Measurements from ENCODE around the gene TPRX1. TPM values are rescaled to one million over a fixed set of nuclear protein-coding genes. Genes with fewer than 3 reads are reported as not detected.

TPRX1 gene
- total and polyA plus RNA-seq, 2 donors (not counting 3 experiments of a cell fraction or from before 2014, with no cell fraction given), result not detected

GRCh38 chr19:47826800-47827199 lies 22.4 kb upstream of the TPRX1 start:
- no TSS peak for BruUV-seq (replicated peaks)
- no peak overlapping the region for H3K9ac ChIP-seq (replicated peaks; ENCODE audit: extremely low read depth, insufficient read depth, low read length)
- no peaks in the 10 kb centered on the region for H3K4me1 ChIP-seq (ENCODE audit: control insufficient read depth, extremely low read depth, insufficient read depth, low read length)
- H3K27me3 ChIP-seq (ENCODE audit: control insufficient read depth in 2 of 2, insufficient read depth in 2 of 2, low read length in 2 of 2), result peaks cover 0 to 3% of the 10 kb centered on the region in 2 experiments
- POLR2A ChIA-PET, result no interaction called here
- H3K79me2 ChIP-seq (ENCODE audit: control insufficient read depth, insufficient read depth, low read length), result no peaks in the 10 kb centered on the region
- dilution Hi-C loops (cut with MboI; ENCODE audit: extremely low pct_ligation_motif_present, low sequenced_read_pairs) (no loop called here), intact Hi-C loops (cut with micrococcal nuclease) (no loop called here)
- no peak overlapping the region for H2AFZ ChIP-seq (ENCODE audit: low read depth, low read length)
- no peak overlapping the region for H3K4me3 ChIP-seq (replicated peaks in 1 of 3; ENCODE audit: insufficient read depth in 1 of 3, low read depth in 1 of 3, low read length in 3 of 3)
- no peaks in the 10 kb centered on the region for H3K36me3 ChIP-seq (ENCODE audit: control insufficient read depth in 2 of 2, extremely low read depth in 1 of 2, insufficient read depth in 2 of 2, low read length in 2 of 2)
- CTCF ChIA-PET, result interaction anchor here (2.4 kb wide), 1 partner anchor 43 kb away, joined by 12 read pairs; no protein-coding TSS in a partner anchor
- no peak for TF ChIP-seq JUN (IDR thresholded peaks at IDR 0.05; ENCODE audit: borderline replicate concordance, insufficient read depth, insufficient read length, low read depth)
- TF ChIP-seq POLR2AphosphoS5 (IDR thresholded peaks at IDR 0.05; ENCODE audit: insufficient read depth, low read depth, low read length), result no peak
- TF ChIP-seq POLR2A (IDR thresholded peaks at IDR 0.05; ENCODE audit: low read depth, low read length), result no peak
- TF ChIP-seq MYC (IDR thresholded peaks at IDR 0.05; ENCODE audit: low read depth, low read length), result no peak
- TF ChIP-seq EZH2 (IDR thresholded peaks at IDR 0.05; ENCODE audit: borderline replicate concordance, low read depth, low read length, severe bottlenecking), result no peak
- no peak for TF ChIP-seq MAX (IDR thresholded peaks at IDR 0.05; ENCODE audit: insufficient read depth, insufficient read length)
- no peak for TF ChIP-seq GATA2 (IDR thresholded peaks at IDR 0.05; ENCODE audit: insufficient read depth, insufficient read length, low read depth, low read length)
- TF ChIP-seq CTCF (IDR thresholded peaks at IDR 0.05; ENCODE audit: extremely low read depth in 1 of 2, insufficient read depth in 1 of 2, low read depth in 1 of 2, low read length in 2 of 2), result no peak
- no peak for TF ChIP-seq FOS (IDR thresholded peaks at IDR 0.05; ENCODE audit: borderline replicate concordance, insufficient read depth, low read length)
- H3K4me2 ChIP-seq (ENCODE audit: insufficient read depth, low read length), result no peak overlapping the region
- H3K27ac ChIP-seq (ENCODE audit: insufficient read depth, low read depth, low read length), result no peak overlapping the region
- no peaks in the 10 kb centered on the region for H4K20me1 ChIP-seq (replicated peaks; ENCODE audit: control insufficient read depth, extremely low read depth, insufficient read depth, low read length)
- no peaks in the 10 kb centered on the region for H3K9me3 ChIP-seq (replicated peaks; ENCODE audit: control insufficient read depth, insufficient read depth, low read length)
- DNase-seq (ENCODE audit: low read depth, low spot score) (no peak), FAIRE-seq (no peak)
- H3K9me1 ChIP-seq (replicated peaks; ENCODE audit: control insufficient read depth, extremely low read depth, insufficient read depth, low read length), result no peaks in the 10 kb centered on the region

Measured in endothelial cell of umbilical vein (primary cell).